NCI-H2196 (cell line): ENCODE data around the gene ZNF493.

Experiments
- DNase-seq: peaks from one replicate; lab custom pipeline; 2025; ENCODE audit not compliant: unreplicated experiment; lab: John Stamatoyannopoulos, UW

ZNF493 gene

DNA sequence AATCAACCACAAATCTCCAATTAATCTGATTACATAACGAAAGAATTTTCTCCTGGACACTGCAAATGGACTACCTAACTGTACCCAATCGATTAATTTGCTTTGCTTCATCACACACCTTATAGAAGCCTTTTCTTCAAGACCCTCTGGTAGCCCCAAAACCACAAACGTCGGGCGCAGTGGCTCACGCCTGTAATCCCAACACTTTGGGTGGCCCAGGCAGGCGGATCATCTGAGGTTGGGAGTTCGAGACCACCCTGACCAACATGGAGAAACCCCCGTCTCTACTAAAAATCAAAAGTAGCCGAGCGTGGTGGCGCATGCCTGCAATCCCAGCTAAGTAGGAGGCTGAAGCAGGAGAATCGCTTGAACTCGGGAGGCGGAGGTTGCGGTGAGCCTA lies 65.6 kb downstream of the ZNF493 start:
- no peak for DNase-seq

DNA sequence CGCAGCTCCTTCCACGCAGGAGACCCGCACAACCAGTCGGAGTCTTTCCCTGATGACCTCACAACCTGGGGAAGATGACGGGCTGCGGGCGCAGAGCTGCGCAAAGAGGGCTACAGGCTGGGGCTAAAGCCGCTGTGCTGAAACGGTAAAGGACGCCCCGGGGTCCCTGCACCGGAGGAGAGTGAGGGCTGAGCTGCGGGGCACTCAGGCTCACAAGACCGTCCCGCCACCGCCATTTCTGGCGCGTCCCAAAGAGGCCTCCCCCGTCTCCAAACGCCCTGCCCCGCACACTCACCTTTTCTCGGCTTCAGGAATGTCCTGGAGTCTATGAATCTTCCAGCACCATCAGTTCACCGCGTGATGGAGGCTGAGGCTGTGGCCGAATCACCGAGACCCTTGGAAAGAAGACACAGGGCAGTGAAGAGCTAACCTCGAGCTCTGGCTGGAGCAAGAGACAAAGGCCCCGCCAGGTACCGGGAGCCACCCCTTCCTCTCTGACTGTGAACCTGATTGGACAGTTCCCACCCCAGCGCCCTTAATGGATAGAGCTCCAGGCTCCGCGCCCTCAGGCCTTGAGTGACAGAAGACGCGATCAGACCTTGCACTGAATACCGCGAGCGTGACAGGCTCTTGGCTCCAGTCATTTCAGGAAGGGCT lies 66.6 kb downstream of the ZNF493 start:
- no peak for DNase-seq

DNA sequence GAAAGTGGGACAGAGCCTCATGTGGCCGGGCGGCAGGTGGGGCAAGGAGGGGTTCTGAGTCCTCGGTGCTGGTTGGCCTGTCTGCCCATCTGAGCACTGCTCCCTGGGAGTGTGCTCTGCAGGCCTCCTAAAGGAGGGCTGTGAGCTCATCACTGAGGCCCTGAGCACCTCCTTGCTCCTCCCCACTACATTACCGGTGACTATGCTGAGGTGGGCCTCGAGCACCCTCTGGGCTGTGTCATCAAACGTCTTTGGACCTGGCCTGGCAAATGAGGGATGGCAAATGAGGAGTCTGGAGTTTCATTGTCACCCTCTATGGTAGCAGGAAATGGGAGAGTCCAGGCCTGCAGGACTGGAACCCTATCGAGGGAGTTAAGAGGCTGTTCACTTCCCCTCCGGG lies 69.7 kb downstream of the ZNF493 start:
- no peak for DNase-seq

DNA sequence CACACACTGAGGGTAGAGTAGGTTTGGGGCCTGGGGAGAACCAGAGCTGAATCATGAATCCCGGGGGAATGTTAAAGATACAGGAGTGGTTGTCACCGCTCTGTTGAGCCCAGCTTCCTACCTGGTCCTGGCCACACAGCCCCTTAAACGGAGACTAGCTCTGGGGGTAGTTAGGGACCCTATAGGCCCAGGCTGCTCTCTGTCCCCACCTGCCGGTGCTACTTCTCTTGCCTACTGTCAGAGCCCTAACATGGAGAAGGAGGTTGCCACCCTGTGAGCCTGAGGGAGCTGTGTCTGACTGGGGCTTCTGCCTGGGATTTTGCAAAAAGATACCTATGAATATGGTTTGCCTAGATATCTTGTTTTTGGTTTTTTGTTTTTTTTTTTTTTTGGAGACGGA lies 71.9 kb downstream of the ZNF493 start:
- DNase-seq, result no peak

DNA sequence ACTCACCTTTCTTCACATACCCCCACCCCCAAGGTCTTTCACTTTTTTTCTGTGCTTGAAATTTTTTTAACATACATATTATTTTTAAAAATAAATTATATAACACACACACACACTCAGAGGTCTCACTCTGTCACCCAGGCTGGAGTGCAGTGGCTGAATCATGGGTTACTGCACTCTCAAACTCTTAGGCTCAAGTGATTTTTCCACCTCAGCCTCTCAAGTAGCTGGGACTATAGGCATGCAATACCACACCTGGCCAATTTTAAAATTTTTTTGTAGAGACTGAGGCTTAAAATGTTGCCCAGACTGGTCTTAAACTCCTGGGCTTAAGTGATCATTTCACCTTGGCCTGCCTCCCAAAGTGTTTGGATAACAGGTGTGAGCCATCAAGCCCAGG lies 75.6 kb downstream of the ZNF493 start:
- no peak for DNase-seq

DNA sequence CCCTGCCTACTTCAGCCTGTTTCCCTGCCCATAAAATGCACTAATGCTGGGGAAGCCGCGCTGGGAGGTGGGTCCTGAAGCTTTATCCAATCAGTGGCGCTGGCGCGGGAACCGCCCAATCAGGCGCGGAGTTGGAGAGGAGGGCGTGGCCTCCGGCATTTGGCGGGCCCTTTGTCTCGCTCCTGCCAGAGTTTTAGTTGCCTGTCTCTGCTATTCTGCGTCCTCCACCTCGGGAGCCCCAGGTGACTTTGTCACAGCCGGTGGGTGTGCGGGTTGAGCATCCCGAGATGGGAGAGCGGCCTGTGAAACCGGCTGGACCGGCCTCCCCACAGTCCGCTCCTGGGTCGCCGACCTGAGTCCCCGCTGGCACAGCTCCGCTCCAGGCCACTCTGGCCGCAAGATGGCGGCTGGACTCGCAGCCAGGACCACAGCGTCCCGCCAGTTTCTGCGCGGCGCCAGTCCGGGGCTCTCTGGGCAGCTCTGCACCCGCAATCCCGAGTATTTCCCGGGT lies 77.8 kb downstream of the ZNF493 start:
- DNase-seq, result no peak
